ENCODE measurements around the gene UBE3A.

- TF ChIP-seq POLR2A (IDR thresholded peaks at IDR 0.05) (no peak), CTCF (IDR thresholded peaks at IDR 0.05) (no peak)
Measured at GRCh38 chr15:25427861-25428260, 11.0 kb downstream of the UBE3A start.
